ENCODE measurements around the gene KCMF1. TPM values are rescaled to one million over a fixed set of nuclear protein-coding genes. Genes with fewer than 3 reads are reported as not detected.

KCMF1 gene
- total and polyA plus RNA-seq, 10 of the 15 experiments (the other 5 are each of a cell fraction or from before 2014, with no cell fraction given) = 8.4 to 124 (median 43.0) TPM

DNA sequence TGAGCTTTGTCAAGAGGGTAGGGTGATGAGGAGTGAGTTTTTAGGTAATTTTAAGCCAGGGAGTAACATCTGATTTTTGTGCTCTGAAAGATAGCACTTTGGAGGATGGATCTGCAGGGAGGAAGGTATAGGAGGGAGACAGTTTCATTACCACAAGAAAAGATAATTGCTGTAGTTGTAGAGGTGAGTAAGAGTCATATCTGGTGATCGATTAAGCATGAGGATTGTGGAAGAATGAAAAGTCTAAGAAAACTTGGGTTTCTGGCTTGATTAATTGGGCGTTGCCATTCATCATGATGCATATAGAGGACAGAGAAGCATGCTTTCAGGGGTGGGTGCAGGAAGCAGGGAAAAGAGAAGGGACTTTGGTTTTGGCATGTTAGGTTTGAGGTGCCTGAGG is 18.5 kb downstream of the KCMF1 start:
- Histone ChIP-seq H3K4me2 (ENCODE audit: control insufficient read depth, insufficient read depth) (no peak overlapping the region), H3K27me3 (replicated peaks in 1 of 2; ENCODE audit: control insufficient read depth in 2 of 2, insufficient read depth in 2 of 2, low read length in 1 of 2) (no peaks in the 10 kb centered on the region), H3K9ac (ENCODE audit: control insufficient read depth, insufficient read depth, low read length) (no peak overlapping the region), H3K36me3 (ENCODE audit: control insufficient read depth in 2 of 2, insufficient read depth in 2 of 2, low read length in 1 of 2) (no peaks in the 10 kb centered on the region; a peak in 3 of 4 replicates), H3K79me2 (ENCODE audit: control insufficient read depth, insufficient read depth, low read length) (peaks cover 82% of the 10 kb centered on the region), H4K20me1 (ENCODE audit: control insufficient read depth, insufficient read depth) (0 out of 2 replicates have a peak, but pooled peaks cover 4% of the 10 kb centered on the region), H2AFZ (ENCODE audit: control insufficient read depth, low read depth, low read length) (no peak overlapping the region), H3K4me1 (ENCODE audit: control insufficient read depth, insufficient read depth, low read length) (no peaks in the 10 kb centered on the region), H3K4me3 (no peak overlapping the region), H3K27ac (ENCODE audit: control insufficient read depth, insufficient read depth) (no peak overlapping the region), H3K9me3 (replicated peaks; ENCODE audit: control insufficient read depth, insufficient read depth, low read length) (no peaks in the 10 kb centered on the region)
- SMC1A ChIA-PET (ENCODE audit: uncharacterized antibody, unreplicated experiment) = no interaction called here
- no peak for ATAC-seq
- POLR2A ChIA-PET = no interaction called here
- TF ChIP-seq, protein P1, sequence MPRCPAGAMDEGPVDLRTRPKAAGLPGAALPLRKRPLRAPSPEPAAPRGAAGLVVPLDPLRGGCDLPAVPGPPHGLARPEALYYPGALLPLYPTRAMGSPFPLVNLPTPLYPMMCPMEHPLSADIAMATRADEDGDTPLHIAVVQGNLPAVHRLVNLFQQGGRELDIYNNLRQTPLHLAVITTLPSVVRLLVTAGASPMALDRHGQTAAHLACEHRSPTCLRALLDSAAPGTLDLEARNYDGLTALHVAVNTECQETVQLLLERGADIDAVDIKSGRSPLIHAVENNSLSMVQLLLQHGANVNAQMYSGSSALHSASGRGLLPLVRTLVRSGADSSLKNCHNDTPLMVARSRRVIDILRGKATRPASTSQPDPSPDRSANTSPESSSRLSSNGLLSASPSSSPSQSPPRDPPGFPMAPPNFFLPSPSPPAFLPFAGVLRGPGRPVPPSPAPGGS (IDR thresholded peaks at IDR 0.05; ENCODE audit: borderline replicate concordance, insufficient read depth, low read depth, low read length, poor library complexity, severe bottlenecking) = no peak
- TF ChIP-seq NR2C1 (IDR thresholded peaks at IDR 0.05) (no peak), BRCA1 (IDR thresholded peaks at IDR 0.05; ENCODE audit: low read depth, low read length) (no peak), FOXM1 (IDR thresholded peaks at IDR 0.05; ENCODE audit: low read depth, low read length) (no peak), ASH2L (IDR thresholded peaks at IDR 0.05; ENCODE audit: borderline replicate concordance, low read depth) (no peak), NR2F1 (conservative IDR thresholded peaks at IDR 0.05) (no peak), SIN3A (IDR thresholded peaks at IDR 0.05; ENCODE audit: low read depth, low read length) (no peak), SRF (IDR thresholded peaks at IDR 0.05; ENCODE audit: low read depth in 2 of 2, low read length in 2 of 2) (no peak), ZBED1 (IDR thresholded peaks at IDR 0.05; ENCODE audit: borderline replicate concordance) (no peak), CBX5 (IDR thresholded peaks at IDR 0.05; ENCODE audit: low read depth) (no peak)
- intact Hi-C loops (cut with micrococcal nuclease; ENCODE audit: unreplicated experiment) (no loop called here), in situ Hi-C loops (cut with MboI) (no loop called here)
- RAD21 ChIA-PET (ENCODE audit: unreplicated experiment) = no interaction called here
- 100% methylated on average over 2 of the region's 2 CpGs for WGBS (ENCODE audit: insufficient coverage, insufficient replicate concordance, low lambda C conversion rate, missing lambda C conversion rate)
- BruUV-seq (replicated peaks) = no TSS peak
- no peak for FAIRE-seq
- DNase-seq (ENCODE audit: low read depth, low spot score) = no peak
- CTCF ChIA-PET = interaction anchor here (1.4 kb wide), 1 partner anchor 64 kb away, joined by 5 read pairs; no protein-coding TSS in a partner anchor
